H9 (cell line): ENCODE measurements around the gene SMG7. TPM values are rescaled to one million over a fixed set of nuclear protein-coding genes. Genes with fewer than 3 reads are reported as not detected.

Experiments used
- DNase-seq: peaks from one replicate; pipeline ENCODE4 v3.0.0-alpha.2; 2017
- H2AFZ ChIP-seq: one replicate; pipeline ENCODE4 v1.6.1; 2013; ENCODE audit warnings: mild to moderate bottlenecking, low read length, control low read depth, moderate library complexity
- H2AK5ac ChIP-seq: 2 replicates; pipeline ENCODE4 v1.6.1; 2013; ENCODE audit warnings: low read length, control low read depth, mixed read lengths; ENCODE audit not compliant: insufficient read length
- H2BK120ac ChIP-seq: one replicate; pipeline ENCODE4 v1.6.1; 2013; ENCODE audit warnings: low read depth, mild to moderate bottlenecking, low read length, control low read depth, inconsistent platforms; ENCODE audit not compliant: poor library complexity, severe bottlenecking
- H2BK12ac ChIP-seq: 2 replicates; pipeline ENCODE4 v1.6.1; 2013; ENCODE audit warnings: low read length, control low read depth, mixed read lengths, low read depth; ENCODE audit not compliant: insufficient read length
- H2BK15ac ChIP-seq: 2 replicates; pipeline ENCODE4 v1.6.1; 2013; ENCODE audit warnings: low read depth, low read length, control low read depth
- H2BK20ac ChIP-seq: one replicate; pipeline ENCODE4 v1.6.1; 2013; ENCODE audit warnings: low read depth, mild to moderate bottlenecking, low read length, control low read depth, inconsistent platforms; ENCODE audit not compliant: poor library complexity, severe bottlenecking
- H2BK5ac ChIP-seq: 2 replicates; pipeline ENCODE4 v1.6.1; 2013; ENCODE audit warnings: low read length, control low read depth, mixed read lengths; ENCODE audit not compliant: insufficient read length
- H3K14ac ChIP-seq: 2 replicates; pipeline ENCODE4 v1.6.1; 2013; ENCODE audit warnings: low read length, control low read depth; ENCODE audit not compliant: insufficient read depth
- H3K18ac ChIP-seq: 2 replicates; pipeline ENCODE4 v1.6.1; 2013; ENCODE audit warnings: low read depth, mild to moderate bottlenecking, mixed read lengths, low read length, control low read depth; ENCODE audit not compliant: insufficient read length
- H3K23ac ChIP-seq: 2 replicates; pipeline ENCODE4 v1.6.1; 2013; ENCODE audit warnings: low read length, control low read depth, mixed read lengths, low read depth; ENCODE audit not compliant: insufficient read length
- H3K23me2 ChIP-seq: 2 replicates; pipeline ENCODE4 v1.6.1; 2013; ENCODE audit warnings: low read depth, mild to moderate bottlenecking, mixed read lengths, low read length, control low read depth; ENCODE audit not compliant: insufficient read length, poor library complexity, severe bottlenecking
- H3K27ac ChIP-seq: 2 replicates; pipeline ENCODE4 v1.5.1; 2013; ENCODE audit warnings: low read length, control low read depth, mixed read lengths, low read depth; ENCODE audit not compliant: insufficient read length
- H3K27me3 ChIP-seq: 2 replicates; pipeline ENCODE4 v1.6.1; 2013; ENCODE audit warnings: low read length, control low read depth, inconsistent platforms; ENCODE audit not compliant: insufficient read depth
- H3K4ac ChIP-seq: 2 replicates; pipeline ENCODE4 v1.6.1; 2013; ENCODE audit warnings: low read depth, mild to moderate bottlenecking, control low read depth, inconsistent platforms, low read length, moderate library complexity
- H3K4me1 ChIP-seq: 2 replicates; pipeline ENCODE4 v1.6.1; 2013; ENCODE audit warnings: low read length, control low read depth, inconsistent platforms; ENCODE audit not compliant: insufficient read depth
- H3K4me2 ChIP-seq: 2 replicates; pipeline ENCODE4 v1.6.1; 2013; ENCODE audit warnings: low read length, control low read depth, mixed read lengths; ENCODE audit not compliant: insufficient read length, insufficient read depth
- H3K56ac ChIP-seq: 2 replicates; pipeline ENCODE4 v1.6.1; 2013; ENCODE audit warnings: low read depth, mild to moderate bottlenecking, mixed read lengths, low read length, control low read depth; ENCODE audit not compliant: insufficient read length
- H3K79me1 ChIP-seq: 2 replicates; pipeline ENCODE4 v1.6.1; 2013; ENCODE audit warnings: low read depth, mild to moderate bottlenecking, moderate library complexity, low read length, control low read depth, inconsistent platforms; ENCODE audit not compliant: insufficient read depth, poor library complexity, severe bottlenecking
- H3K79me2 ChIP-seq: 2 replicates; pipeline ENCODE4 v1.6.1; 2013; ENCODE audit warnings: low read length, control low read depth, inconsistent platforms; ENCODE audit not compliant: insufficient read depth
- H3K9ac ChIP-seq: 2 replicates; pipeline ENCODE4 v1.6.1; 2013; ENCODE audit warnings: low read length, control low read depth, mixed read lengths; ENCODE audit not compliant: insufficient read length; ENCODE audit errors: extremely low read depth
- H3K9me3 ChIP-seq: one replicate; pipeline ENCODE4 v1.6.1; 2013; ENCODE audit warnings: low read depth, low read length, inconsistent platforms; ENCODE audit not compliant: control insufficient read depth
- H3T11ph ChIP-seq: one replicate; pipeline ENCODE4 v1.6.1; 2013; ENCODE audit warnings: mild to moderate bottlenecking, low read length, control low read depth, inconsistent platforms
- H4K20me1 ChIP-seq: one replicate; pipeline ENCODE4 v1.6.1; 2013; ENCODE audit not compliant: control insufficient read depth, insufficient read length, insufficient read depth
- H4K5ac ChIP-seq: 2 replicates; pipeline ENCODE4 v1.6.1; 2013; ENCODE audit warnings: low read depth, mild to moderate bottlenecking, mixed read lengths, low read length, control low read depth; ENCODE audit not compliant: insufficient read length
- H4K8ac ChIP-seq: replicated peaks from 2 replicates; pipeline ENCODE4 v1.6.1; 2013; ENCODE audit warnings: low read length, control low read depth, mixed read lengths, low read depth; ENCODE audit not compliant: insufficient read length
- H4K91ac ChIP-seq: 2 replicates; pipeline ENCODE4 v1.6.1; 2013; ENCODE audit warnings: low read depth, mild to moderate bottlenecking, moderate library complexity, mixed read lengths, low read length, control low read depth; ENCODE audit not compliant: insufficient read length
- H3K27ac Mint-ChIP-seq, 3 experiments: 2 replicates in 2 of 3; 3 replicates in 1 of 3; pipeline ENCODE4 v1.8.0; 2020 to 2021; ENCODE audit warnings: mixed read lengths in 3 of 3, mild to moderate bottlenecking in 1 of 3, moderate library complexity in 1 of 3
- H3K27me3 Mint-ChIP-seq: 2 replicates; pipeline ENCODE4 v1.8.0; 2021; ENCODE audit warnings: low read depth, mild to moderate bottlenecking, moderate library complexity, mixed read lengths
- H3K36me3 Mint-ChIP-seq, 3 experiments: 2 replicates in 2 of 3; 3 replicates in 1 of 3; pipeline ENCODE4 v1.8.0; 2020 to 2021; ENCODE audit warnings: low read depth in 3 of 3, mixed read lengths in 3 of 3; ENCODE audit not compliant: insufficient read depth in 1 of 3
- H3K4me1 Mint-ChIP-seq, 2 experiments: 2 replicates each; pipeline ENCODE4 v1.8.0; 2020; ENCODE audit warnings: mixed read lengths in 2 of 2
- H3K4me3 Mint-ChIP-seq, 2 experiments: 2 replicates in 1 of 2; 3 replicates in 1 of 2; pipeline ENCODE4 v1.8.0; 2020 to 2021; ENCODE audit warnings: mild to moderate bottlenecking in 2 of 2, mixed read lengths in 2 of 2, moderate library complexity in 1 of 2
- H3K9me3 Mint-ChIP-seq, 2 experiments: 2 replicates in 1 of 2; 3 replicates in 1 of 2; pipeline ENCODE4 v1.8.0; 2020; ENCODE audit warnings: mild to moderate bottlenecking in 2 of 2, mixed read lengths in 2 of 2, moderate library complexity in 1 of 2
- CTCF ChIP-seq: fragments of 200-600 bp; sonication (generic); conservative IDR thresholded peaks from 3 replicates; pipeline ENCODE4 v1.8.0; 2021; ENCODE audit warnings: antibody characterized with exemption, mild to moderate bottlenecking
- WGBS: extraction: QIAGEN DNeasy Blood & Tissue Kit; methylation state at CpG from one replicate; pipeline ENCODE4 v1.1.7; 2013; ENCODE audit warnings: missing lambda C conversion rate, low lambda C conversion rate, mixed read lengths; ENCODE audit not compliant: insufficient read length; ENCODE audit errors: extremely low coverage; 5-methylcytosine and 5-hydroxymethylcytosine counted together
- total RNA-seq: library from RNA; stranded (reverse); gene quantifications from 2 replicates; pipeline ENCODE4 v1.2.1, GENCODE V29; 2021

Gene SMG7
- total RNA-seq, 1 experiment from 2014 or later, result 77.0 TPM

- H3K4ac ChIP-seq, result no peak overlapping the region
- no peak overlapping the region for H3T11ph ChIP-seq
- no peaks in the 10 kb centered on the region for H3K27me3 ChIP-seq
- no peak overlapping the region for H3K4me2 ChIP-seq
- H3K9ac ChIP-seq, result no peak overlapping the region
- no peak overlapping the region for H4K8ac ChIP-seq
- peaks cover 3% of the 10 kb centered on the region; the same call in 1 of the 2 replicates for H3K79me2 ChIP-seq
- WGBS, result no CpG with 5 or more reads among the region's 1 CpG
- no peaks in the 10 kb centered on the region for H3K9me3 ChIP-seq
- Mint-ChIP-seq H3K4me3 (no peak overlapping the region), H3K27ac (no peak overlapping the region), H3K27me3 (no peaks in the 10 kb centered on the region), H3K4me1 (peaks cover 10 to 14% of the 10 kb centered on the region in 2 experiments), H3K36me3 (no peaks in the 10 kb centered on the region), H3K9me3 (no peaks in the 10 kb centered on the region)
- H3K79me1 ChIP-seq, result peaks cover 5% of the 10 kb centered on the region
- H3K27ac ChIP-seq, result no peak overlapping the region
- no peak overlapping the region for H3K56ac ChIP-seq
- H2BK5ac ChIP-seq, result no peak overlapping the region
- no peak overlapping the region for H3K14ac ChIP-seq
- no peak overlapping the region for H2BK15ac ChIP-seq
- no peak for DNase-seq
- H3K23me2 ChIP-seq, result no peaks in the 10 kb centered on the region
- H2BK120ac ChIP-seq, result no peak overlapping the region
- H4K91ac ChIP-seq, result no peak overlapping the region
- H3K23ac ChIP-seq, result no peak overlapping the region
- H2AFZ ChIP-seq, result no peak overlapping the region
- H4K20me1 ChIP-seq, result no peaks in the 10 kb centered on the region
- H3K4me1 ChIP-seq, result peaks cover 2% of the 10 kb centered on the region; the same call in 1 of the 2 replicates
- no peak overlapping the region for H2BK12ac ChIP-seq
- no peak overlapping the region for H3K18ac ChIP-seq
- TF ChIP-seq CTCF, result no peak
- no peak overlapping the region for H2AK5ac ChIP-seq
- no peak overlapping the region for H4K5ac ChIP-seq
- no peak overlapping the region for H2BK20ac ChIP-seq
Observed at GRCh38 chr1:183508694-183509093, 36.4 kb downstream of the SMG7 start.
